ENCODE data around the gene RAB11FIP2. TPM values are rescaled to one million over a fixed set of nuclear protein-coding genes. Genes with fewer than 3 reads are reported as not detected.

Gene RAB11FIP2
- total RNA-seq, result 22.0 and 27.7 TPM in 2 replicates

GRCh38 chr10:118046395-118047156 is at the start of gene RAB11FIP2:
RAB11FIP2 (minus strand) TSS chr10:118046941; CDS start chr10:118046163, 778 bp downstream.

